ENCODE data around the gene AFF1. TPM values are rescaled to one million over a fixed set of nuclear protein-coding genes. Genes with fewer than 3 reads are reported as not detected.

AFF1 gene
- total RNA-seq, 1 experiment from 2014 or later = 37.7 TPM

DNA sequence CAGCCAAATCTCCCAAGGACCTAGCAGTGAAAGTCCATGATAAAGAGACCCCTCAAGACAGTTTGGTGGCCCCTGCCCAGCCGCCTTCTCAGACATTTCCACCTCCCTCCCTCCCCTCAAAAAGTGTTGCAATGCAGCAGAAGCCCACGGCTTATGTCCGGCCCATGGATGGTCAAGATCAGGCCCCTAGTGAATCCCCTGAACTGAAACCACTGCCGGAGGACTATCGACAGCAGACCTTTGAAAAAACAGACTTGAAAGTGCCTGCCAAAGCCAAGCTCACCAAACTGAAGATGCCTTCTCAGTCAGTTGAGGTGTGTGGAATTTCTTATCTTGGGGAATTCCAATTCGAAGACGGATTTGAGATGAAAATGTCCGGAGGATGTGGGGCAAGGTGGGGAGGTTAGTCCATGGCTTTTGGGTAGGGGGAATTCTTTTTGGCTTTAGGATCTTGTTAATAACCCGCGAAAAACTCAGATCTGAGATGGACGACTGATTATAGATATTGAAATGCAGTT, 112.5 kb downstream of the AFF1 start:
- TF ChIP-seq, protein P1, sequence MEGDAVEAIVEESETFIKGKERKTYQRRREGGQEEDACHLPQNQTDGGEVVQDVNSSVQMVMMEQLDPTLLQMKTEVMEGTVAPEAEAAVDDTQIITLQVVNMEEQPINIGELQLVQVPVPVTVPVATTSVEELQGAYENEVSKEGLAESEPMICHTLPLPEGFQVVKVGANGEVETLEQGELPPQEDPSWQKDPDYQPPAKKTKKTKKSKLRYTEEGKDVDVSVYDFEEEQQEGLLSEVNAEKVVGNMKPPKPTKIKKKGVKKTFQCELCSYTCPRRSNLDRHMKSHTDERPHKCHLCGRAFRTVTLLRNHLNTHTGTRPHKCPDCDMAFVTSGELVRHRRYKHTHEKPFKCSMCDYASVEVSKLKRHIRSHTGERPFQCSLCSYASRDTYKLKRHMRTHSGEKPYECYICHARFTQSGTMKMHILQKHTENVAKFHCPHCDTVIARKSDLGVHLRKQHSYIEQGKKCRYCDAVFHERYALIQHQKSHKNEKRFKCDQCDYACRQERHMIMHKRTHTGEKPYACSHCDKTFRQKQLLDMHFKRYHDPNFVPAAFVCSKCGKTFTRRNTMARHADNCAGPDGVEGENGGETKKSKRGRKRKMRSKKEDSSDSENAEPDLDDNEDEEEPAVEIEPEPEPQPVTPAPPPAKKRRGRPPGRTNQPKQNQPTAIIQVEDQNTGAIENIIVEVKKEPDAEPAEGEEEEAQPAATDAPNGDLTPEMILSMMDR (IDR thresholded peaks at IDR 0.05; ENCODE audit: unreplicated experiment) = no peak
- no peaks in the 10 kb centered on the region for H3K9me3 Mint-ChIP-seq (ENCODE audit: low read depth, unreplicated experiment)
- BruUV-seq (replicated peaks) = no TSS peak
- H3K27ac Mint-ChIP-seq (ENCODE audit: unreplicated experiment) = no peak overlapping the region
- H3K27me3 Mint-ChIP-seq (ENCODE audit: unreplicated experiment) = no peaks in the 10 kb centered on the region
- H3K4me3 Mint-ChIP-seq (ENCODE audit: low read depth, unreplicated experiment) = no peak overlapping the region
- peaks cover 12% of the 10 kb centered on the region for H3K36me3 Mint-ChIP-seq (ENCODE audit: insufficient read depth, unreplicated experiment)
- H3K4me1 Mint-ChIP-seq (ENCODE audit: low read depth, unreplicated experiment) = no peaks in the 10 kb centered on the region
- intact Hi-C loops (cut with micrococcal nuclease; ENCODE audit: unreplicated experiment) = no loop called here
- CTCF ChIA-PET = no interaction called here
- no peak for DNase-seq

DNA sequence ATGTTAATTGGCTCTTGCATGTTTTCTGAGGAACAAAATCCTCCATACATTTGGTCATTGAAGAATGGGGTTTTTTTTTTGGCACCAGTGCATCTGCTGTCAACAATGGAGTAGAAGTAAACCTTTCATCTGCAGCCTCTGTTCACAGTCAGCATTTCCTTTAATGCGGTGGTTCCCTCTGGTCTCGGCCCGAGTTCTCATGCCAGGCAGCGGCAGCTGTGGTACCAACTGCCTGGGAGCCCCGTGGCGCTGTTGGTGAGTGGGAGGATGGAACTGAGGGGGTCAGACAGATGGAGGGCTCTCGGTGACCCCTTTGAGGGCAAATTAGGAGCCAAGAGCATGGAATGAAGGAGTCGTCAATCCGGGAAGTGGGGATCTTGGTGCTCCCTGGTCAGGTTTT, 114.7 kb downstream of the AFF1 start:
- Mint-ChIP-seq H3K4me3 (ENCODE audit: low read depth, unreplicated experiment) (no peak overlapping the region), H3K27ac (ENCODE audit: unreplicated experiment) (no peak overlapping the region), H3K27me3 (ENCODE audit: unreplicated experiment) (no peaks in the 10 kb centered on the region), H3K36me3 (ENCODE audit: insufficient read depth, unreplicated experiment) (peaks cover 12% of the 10 kb centered on the region), H3K9me3 (ENCODE audit: low read depth, unreplicated experiment) (no peaks in the 10 kb centered on the region), H3K4me1 (ENCODE audit: low read depth, unreplicated experiment) (peaks cover 10% of the 10 kb centered on the region)
- CTCF ChIA-PET = no interaction called here
- BruUV-seq (replicated peaks) = no TSS peak
- intact Hi-C loops (cut with micrococcal nuclease; ENCODE audit: unreplicated experiment) = no loop called here
- TF ChIP-seq, protein P1 (IDR thresholded peaks at IDR 0.05; ENCODE audit: unreplicated experiment) = no peak
- DNase-seq = no peak

DNA sequence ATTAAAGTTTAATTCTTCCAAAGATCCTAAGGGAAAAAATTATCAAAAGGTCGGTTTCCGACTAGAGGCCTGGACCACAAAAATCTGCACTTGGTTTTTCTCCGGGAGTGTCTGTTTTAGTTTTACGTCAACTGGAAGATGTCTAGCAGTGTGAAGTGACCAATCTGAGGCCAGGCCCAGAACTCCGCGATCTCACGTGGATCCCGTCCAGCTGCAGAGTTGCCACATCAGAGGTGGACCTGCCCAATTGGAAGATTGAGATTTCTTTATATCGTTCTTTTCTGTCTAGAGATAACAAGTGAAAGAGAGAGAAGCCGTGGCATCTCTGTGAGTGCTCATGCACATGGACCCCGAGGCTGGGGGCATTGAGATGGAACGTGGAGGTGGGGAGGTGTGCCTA, 115.8 kb downstream of the AFF1 start:
- H3K4me3 Mint-ChIP-seq (ENCODE audit: low read depth, unreplicated experiment) = no peak overlapping the region
- H3K9me3 Mint-ChIP-seq (ENCODE audit: low read depth, unreplicated experiment) = no peaks in the 10 kb centered on the region
- no peak overlapping the region for H3K27ac Mint-ChIP-seq (ENCODE audit: unreplicated experiment)
- peaks cover 10% of the 10 kb centered on the region for H3K4me1 Mint-ChIP-seq (ENCODE audit: low read depth, unreplicated experiment)
- TF ChIP-seq, protein P1 (IDR thresholded peaks at IDR 0.05; ENCODE audit: unreplicated experiment) = no peak
- no peak for DNase-seq
- intact Hi-C loops (cut with micrococcal nuclease; ENCODE audit: unreplicated experiment) = no loop called here
- no TSS peak for BruUV-seq (replicated peaks)
- CTCF ChIA-PET = no interaction called here
- no peaks in the 10 kb centered on the region for H3K27me3 Mint-ChIP-seq (ENCODE audit: unreplicated experiment)
- peaks cover 12% of the 10 kb centered on the region for H3K36me3 Mint-ChIP-seq (ENCODE audit: insufficient read depth, unreplicated experiment)

DNA sequence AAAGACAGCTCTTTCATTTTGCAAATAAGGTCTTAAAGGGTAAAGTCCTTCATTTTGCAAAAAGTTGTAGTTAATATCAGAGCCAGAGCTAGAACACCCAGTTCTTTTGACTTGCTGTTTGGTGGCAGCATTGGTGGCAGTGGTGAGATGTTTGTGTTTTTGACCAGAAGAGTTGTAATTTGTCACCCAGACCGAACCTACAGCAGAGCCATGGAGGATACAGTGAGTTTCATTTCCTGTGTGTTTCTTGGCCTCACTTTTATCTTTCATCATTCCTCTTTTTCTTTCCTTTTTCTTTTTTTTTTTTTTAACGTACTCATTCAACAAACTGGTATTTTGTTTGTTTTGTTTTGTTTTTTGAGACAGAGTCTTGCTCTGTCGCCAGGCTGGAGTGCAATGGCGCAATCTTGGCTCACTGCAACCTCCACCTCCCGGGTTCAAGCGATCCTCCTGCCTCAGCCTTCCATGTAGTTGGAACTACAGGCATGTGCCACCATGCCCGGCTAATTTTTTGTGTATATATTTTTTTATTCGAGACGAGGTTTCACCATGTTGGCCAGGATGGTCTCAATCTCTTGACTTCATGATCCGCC, 116.4 kb downstream of the AFF1 start:
- no TSS peak for BruUV-seq (replicated peaks)

More for the DNA sequence above, 116.4 kb downstream of the AFF1 start:
- Mint-ChIP-seq H3K27ac (ENCODE audit: unreplicated experiment) (no peak overlapping the region), H3K36me3 (ENCODE audit: insufficient read depth, unreplicated experiment) (peaks cover 12% of the 10 kb centered on the region), H3K9me3 (ENCODE audit: low read depth, unreplicated experiment) (no peaks in the 10 kb centered on the region), H3K4me3 (ENCODE audit: low read depth, unreplicated experiment) (no peak overlapping the region), H3K4me1 (ENCODE audit: low read depth, unreplicated experiment) (peaks cover 10% of the 10 kb centered on the region), H3K27me3 (ENCODE audit: unreplicated experiment) (no peaks in the 10 kb centered on the region)
- no peak for DNase-seq
- TF ChIP-seq, protein P1 (IDR thresholded peaks at IDR 0.05; ENCODE audit: unreplicated experiment) = no peak
- CTCF ChIA-PET = no interaction called here
- intact Hi-C loops (cut with micrococcal nuclease; ENCODE audit: unreplicated experiment) = no loop called here
